Duodenal mucosa (tissue), 2 donors: ENCODE data around the gene CXCL16.

Experiments used
- H3K27ac ChIP-seq: one replicate; pipeline ENCODE4 v1.7.0; 2013; ENCODE audit warnings: low read depth, low read length
- H3K27me3 ChIP-seq, 2 donors: one replicate each; pipeline ENCODE4 v1.7.0; 2013; ENCODE audit warnings: low read length in 2 of 2, control low read depth in 1 of 2; ENCODE audit not compliant: insufficient read depth in 2 of 2, control insufficient read depth in 1 of 2
- H3K36me3 ChIP-seq, 2 donors: one replicate each; pipeline ENCODE4 v1.7.0; 2013; ENCODE audit warnings: low read length in 2 of 2, control low read depth in 1 of 2; ENCODE audit not compliant: insufficient read depth in 2 of 2, control insufficient read depth in 1 of 2
- H3K4me1 ChIP-seq, 2 donors: one replicate each; pipeline ENCODE4 v1.7.0; 2013; ENCODE audit warnings: low read length in 2 of 2, control low read depth in 1 of 2; ENCODE audit not compliant: insufficient read depth in 2 of 2, control insufficient read depth in 1 of 2
- H3K4me3 ChIP-seq, 2 donors: one replicate each; pipeline ENCODE4 v1.7.0; 2013; ENCODE audit warnings: low read length in 2 of 2, low read depth in 1 of 2
- H3K9ac ChIP-seq, 2 donors: one replicate each; pipeline ENCODE4 v1.7.0; 2013; ENCODE audit warnings: low read length in 2 of 2, low read depth in 1 of 2
- H3K9me3 ChIP-seq, 2 donors: one replicate each; pipeline ENCODE4 v1.7.0; 2013; ENCODE audit warnings: low read length in 2 of 2, control low read depth in 1 of 2; ENCODE audit not compliant: control insufficient read depth in 1 of 2

The CXCL16 gene

GRCh38 chr17:4739122-4740024 lies at the start of gene CXCL16, which contains the start of gene ZMYND15:
Gene CXCL16 (minus strand): TSS chr17:4739928. CDS start chr17:4739339, 589 bp downstream.
Gene ZMYND15 (plus strand): TSS chr17:4739833. CDS start chr17:4740549, 716 bp downstream.
- H3K36me3 ChIP-seq, result peaks cover 0 to 13% of the 10 kb centered on the region in 2 donors
- peak within 1 kb of the TSS; percentile 87 to 91 for H3K9ac ChIP-seq
- H3K9me3 ChIP-seq, result no peaks in the 10 kb centered on the region
- peaks cover 0 to 18% of the 10 kb centered on the region in 2 donors for H3K4me1 ChIP-seq
- peak within 1 kb of the TSS; percentile 85 to 91 for H3K4me3 ChIP-seq
- H3K27ac ChIP-seq, result peak within 1 kb of the TSS; percentile 86
- H3K27me3 ChIP-seq, result no peaks in the 10 kb centered on the region

GRCh38 chr17:4788807-4789700 lies 49.3 kb upstream of the CXCL16 start, which contains the start of gene GLTPD2:
Gene GLTPD2 (plus strand): TSS chr17:4788964. CDS start chr17:4789012, 48 bp downstream.
- H3K4me1 ChIP-seq, result peaks cover 21 to 31% of the 10 kb centered on the region in 2 donors
- peak within 1 kb of the TSS; percentile 73 to 86 for H3K4me3 ChIP-seq

GRCh38 chr17:4788159-4788806 lies 48.6 kb upstream of the CXCL16 start:
- Histone ChIP-seq H3K4me1 (peaks cover 21 to 31% of the 10 kb centered on the region in 2 donors), H3K36me3 (peaks cover 0 to 3% of the 10 kb centered on the region in 2 donors), H3K27me3 (no peaks in the 10 kb centered on the region), H3K9ac (peak overlapping the region; percentile 88 to 90), H3K4me3 (peak overlapping the region; percentile 73 to 86), H3K9me3 (no peaks in the 10 kb centered on the region), H3K27ac (peak overlapping the region; percentile 20)

More at GRCh38 chr17:4788807-4789700, 49.3 kb upstream of the CXCL16 start, which contains the start of gene GLTPD2:
- Histone ChIP-seq H3K36me3 (peaks cover 0 to 3% of the 10 kb centered on the region in 2 donors), H3K9me3 (no peaks in the 10 kb centered on the region), H3K27me3 (no peaks in the 10 kb centered on the region), H3K27ac (peak within 1 kb of the TSS; percentile 92), H3K9ac (peak within 1 kb of the TSS; percentile 88 to 90)

GRCh38 chr17:4786516-4786915 lies 46.8 kb upstream of the CXCL16 start:
- Histone ChIP-seq H3K27me3 (peaks cover 0 to 4% of the 10 kb centered on the region in 2 donors), H3K4me1 (peaks cover 21 to 31% of the 10 kb centered on the region in 2 donors), H3K36me3 (peaks cover 0 to 9% of the 10 kb centered on the region in 2 donors), H3K4me3 (peak overlapping the region in 1 of 2 donors; percentile 28), H3K9me3 (no peaks in the 10 kb centered on the region), H3K27ac (no peak overlapping the region), H3K9ac (peak overlapping the region in 1 of 2 donors; percentile 38)

- H3K27me3 ChIP-seq, result peaks cover 0 to 4% of the 10 kb centered on the region in 2 donors
- H3K36me3 ChIP-seq, result peaks cover 0 to 9% of the 10 kb centered on the region in 2 donors
- H3K27ac ChIP-seq, result no peak within 1 kb of the TSS
- H3K4me1 ChIP-seq, result peaks cover 21 to 31% of the 10 kb centered on the region in 2 donors
- peak within 1 kb of the TSS in 1 of 2 donors; percentile 38 for H3K9ac ChIP-seq
- no peaks in the 10 kb centered on the region for H3K9me3 ChIP-seq
- peak within 1 kb of the TSS; percentile 12 to 28 for H3K4me3 ChIP-seq
Observed at GRCh38 chr17:4786106-4786511, 46.4 kb upstream of the CXCL16 start, which contains the start of gene VMO1. Gene VMO1 (minus strand): TSS chr17:4786364. CDS start chr17:4786352, 12 bp downstream.

- Histone ChIP-seq H3K4me3 (peak overlapping the region; percentile 12 to 28), H3K9ac (peak overlapping the region in 1 of 2 donors; percentile 38), H3K27me3 (peaks cover 0 to 4% of the 10 kb centered on the region in 2 donors), H3K9me3 (no peaks in the 10 kb centered on the region), H3K27ac (no peak overlapping the region), H3K36me3 (peaks cover 0 to 9% of the 10 kb centered on the region in 2 donors), H3K4me1 (peaks cover 21 to 30% of the 10 kb centered on the region in 2 donors)
Observed at GRCh38 chr17:4785311-4786105, 45.8 kb upstream of the CXCL16 start.

GRCh38 chr17:4782652-4783051 lies 42.9 kb upstream of the CXCL16 start:
- no peak overlapping the region for H3K9ac ChIP-seq
- peaks cover 16 to 24% of the 10 kb centered on the region in 2 donors for H3K4me1 ChIP-seq
- H3K4me3 ChIP-seq, result no peak overlapping the region
- no peak overlapping the region for H3K27ac ChIP-seq
- no peaks in the 10 kb centered on the region for H3K9me3 ChIP-seq
- peaks cover 0 to 9% of the 10 kb centered on the region in 2 donors for H3K36me3 ChIP-seq
- H3K27me3 ChIP-seq, result peaks cover 0 to 4% of the 10 kb centered on the region in 2 donors

- H3K27me3 ChIP-seq, result peaks cover 0 to 4% of the 10 kb centered on the region in 2 donors
- no peaks in the 10 kb centered on the region for H3K9me3 ChIP-seq
- H3K4me3 ChIP-seq, result no peak overlapping the region
- peaks cover 5 to 9% of the 10 kb centered on the region in 2 donors for H3K4me1 ChIP-seq
- no peak overlapping the region for H3K27ac ChIP-seq
- H3K36me3 ChIP-seq, result peaks cover 0 to 6% of the 10 kb centered on the region in 2 donors
- no peak overlapping the region for H3K9ac ChIP-seq
Observed at GRCh38 chr17:4780325-4780955, 40.7 kb upstream of the CXCL16 start.
